GM18951 (cell line): Measurements from ENCODE around the gene CSH1.

Source experiments
- POLR2A ChIP-seq: IDR thresholded peaks from 4 replicates; pipeline ENCODE4 v1.6.1; 2011; ENCODE audit warnings: mild to moderate bottlenecking; ENCODE audit not compliant: insufficient read length, insufficient read depth; ENCODE audit errors: extremely low read depth
- in situ Hi-C: fragments of 300-500 bp; cut with MboI; formaldehyde crosslinking; loops from one replicate; pipeline ENCODE4 v1.12.0; 2022; ENCODE audit warnings: low sequenced_read_pairs, mixed read lengths, inconsistent platforms; ENCODE audit not compliant: unreplicated experiment

Gene CSH1

DNA sequence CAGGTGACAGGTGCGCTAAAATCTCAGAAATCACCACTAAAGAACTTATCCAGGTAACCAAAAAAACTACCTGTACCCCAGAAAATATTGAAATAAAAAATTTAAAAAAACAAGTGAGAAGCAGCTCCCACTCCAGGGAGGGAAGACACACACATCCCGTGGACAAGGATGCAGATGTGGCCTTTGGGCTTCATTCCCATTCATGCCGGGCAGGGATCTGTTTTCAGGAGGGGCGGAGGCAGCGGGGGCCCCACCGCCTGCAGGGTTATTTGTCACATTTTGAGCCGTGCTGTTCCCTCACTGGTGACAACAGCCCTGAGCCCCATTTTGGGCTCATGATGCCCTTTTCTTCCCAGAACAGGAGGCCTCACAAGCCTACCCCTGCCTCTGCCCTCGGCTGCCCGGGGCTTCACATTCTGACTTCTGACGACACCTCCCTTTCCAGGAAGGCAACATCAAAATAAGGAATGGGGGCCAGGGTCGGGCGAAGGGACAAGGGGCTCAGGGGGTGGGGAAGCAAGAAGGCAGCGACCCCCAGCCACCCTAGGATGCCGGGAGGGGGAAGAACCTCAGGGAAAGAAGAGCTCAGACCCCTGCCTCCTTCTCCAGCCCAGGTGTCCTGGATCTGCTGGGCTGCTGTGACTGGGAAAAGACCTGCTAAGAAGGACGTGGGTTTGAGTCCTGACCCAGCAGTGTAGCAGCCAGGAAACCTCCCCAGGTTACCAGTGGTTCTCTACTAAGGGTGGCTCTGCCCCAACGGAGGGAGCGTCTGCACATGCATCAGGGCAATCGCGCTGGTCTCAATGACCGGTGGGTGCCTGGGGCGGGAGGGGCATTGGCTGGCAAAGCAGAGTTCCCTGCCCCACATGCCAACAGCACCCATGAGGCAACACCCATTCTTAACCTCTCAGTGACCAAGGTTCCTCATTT lies 38.1 kb upstream of the CSH1 start:
- TF ChIP-seq POLR2A: no peak
- in situ Hi-C loops: no loop called here

DNA sequence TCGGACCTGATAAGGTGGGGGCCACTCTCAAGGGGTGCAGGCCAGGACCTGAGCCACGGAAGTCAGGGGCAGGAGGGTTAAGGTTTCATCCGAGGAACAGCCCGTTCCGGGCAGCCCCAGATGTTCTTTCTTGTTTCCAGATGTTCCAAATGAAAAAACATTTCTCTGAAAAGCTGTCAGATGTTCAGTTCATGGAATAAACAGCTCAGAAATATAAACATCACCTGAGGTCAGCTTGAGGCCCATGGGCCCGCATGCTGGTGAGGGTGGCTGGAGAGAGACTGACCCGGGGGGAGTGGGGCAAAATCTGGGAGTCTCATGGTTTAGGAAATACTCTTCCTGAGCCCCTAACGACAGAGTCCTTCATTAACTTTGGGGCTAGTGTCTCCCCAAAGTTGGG lies 37.2 kb upstream of the CSH1 start:
- in situ Hi-C loops: no loop called here
- TF ChIP-seq POLR2A: no peak

DNA sequence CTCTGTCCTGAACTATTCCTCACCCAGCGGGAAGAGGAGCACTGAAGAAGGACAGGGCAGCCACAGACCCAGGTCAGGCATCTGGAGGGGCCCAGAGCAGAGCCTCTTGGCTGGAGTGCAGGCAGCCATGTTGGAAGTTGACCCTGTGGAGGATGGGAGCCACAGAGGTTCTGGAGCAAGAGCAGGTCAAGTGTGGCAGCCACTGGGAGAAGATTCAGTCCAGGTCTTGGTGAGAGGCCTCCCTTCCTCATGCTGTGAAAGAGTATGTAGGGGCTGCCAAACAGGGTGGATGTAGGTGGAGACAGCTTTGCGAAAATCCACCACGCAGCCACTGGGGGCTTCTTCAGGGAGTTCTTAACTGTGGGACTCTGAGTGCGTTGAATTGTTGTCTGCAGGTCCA lies 36.3 kb upstream of the CSH1 start:
- TF ChIP-seq POLR2A: no peak
- in situ Hi-C loops: no loop called here

DNA sequence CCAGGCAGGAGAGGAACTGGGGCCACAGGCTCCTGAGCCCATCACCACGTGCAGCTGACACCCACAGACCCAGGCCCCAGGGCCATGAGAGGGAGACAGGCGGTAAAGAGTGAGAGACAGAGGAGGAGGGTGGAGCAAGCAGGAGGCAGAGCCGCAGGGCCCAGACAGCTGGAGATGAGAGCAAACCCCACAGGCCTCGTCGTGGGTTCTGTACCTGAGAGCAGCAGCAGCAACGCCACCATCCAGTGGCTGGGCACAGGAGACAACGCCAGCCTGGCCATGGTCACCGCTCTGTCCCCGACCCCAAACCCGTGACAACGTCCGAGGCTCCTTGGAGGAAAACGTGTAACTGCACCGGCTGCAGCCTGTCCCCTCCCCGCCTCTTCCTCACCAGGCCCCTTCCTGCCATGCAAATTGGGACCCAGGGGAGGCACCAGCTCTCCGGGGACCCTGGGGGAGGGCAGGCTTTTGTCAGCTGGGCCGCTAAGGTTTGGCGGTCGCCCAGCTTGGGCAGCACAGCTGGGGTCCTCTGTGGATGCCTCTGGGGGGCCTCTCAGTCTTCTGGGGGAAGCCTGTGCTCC lies 35.7 kb upstream of the CSH1 start, which contains the start of gene CD79B:
CD79B (minus strand) TSS at position 351 of the 581 bp plus-strand sequence; CDS start at position 281, 70 bp downstream.
- in situ Hi-C loops: no loop called here

DNA sequence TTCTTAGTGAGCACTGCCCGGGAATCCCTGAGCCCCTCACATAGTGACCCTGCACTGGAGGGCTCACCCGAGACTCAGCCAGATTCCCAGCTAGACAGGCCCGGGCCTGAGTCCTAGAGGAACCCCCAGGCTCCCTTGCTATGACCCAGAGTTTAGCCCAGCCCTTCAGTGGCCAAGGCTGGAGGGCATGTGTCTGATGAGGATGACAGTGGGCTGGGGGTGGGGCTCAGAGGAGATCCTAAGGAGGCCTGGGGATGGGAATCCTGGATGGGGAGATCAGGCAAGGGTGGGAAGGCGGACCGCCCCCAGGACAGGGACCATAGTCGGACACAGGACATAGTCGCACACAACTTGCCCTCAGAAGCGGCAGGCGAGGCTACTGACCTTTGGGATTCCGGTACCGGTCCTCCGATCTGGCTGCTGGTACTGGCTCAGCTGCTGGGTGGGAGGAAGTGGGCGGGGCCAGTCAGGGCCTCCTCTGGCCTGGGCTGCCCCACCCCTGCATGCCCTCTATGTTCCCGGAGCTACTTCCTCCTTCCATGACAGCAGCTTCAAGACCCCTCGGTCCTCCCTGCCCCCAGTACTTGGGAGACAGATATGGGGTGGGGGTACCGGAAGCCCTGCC lies 34.7 kb upstream of the CSH1 start:
- in situ Hi-C loops: no loop called here

More for the DNA sequence above, 35.7 kb upstream of the CSH1 start, which contains the start of gene CD79B:
- peak; percentile 97 for TF ChIP-seq POLR2A

DNA sequence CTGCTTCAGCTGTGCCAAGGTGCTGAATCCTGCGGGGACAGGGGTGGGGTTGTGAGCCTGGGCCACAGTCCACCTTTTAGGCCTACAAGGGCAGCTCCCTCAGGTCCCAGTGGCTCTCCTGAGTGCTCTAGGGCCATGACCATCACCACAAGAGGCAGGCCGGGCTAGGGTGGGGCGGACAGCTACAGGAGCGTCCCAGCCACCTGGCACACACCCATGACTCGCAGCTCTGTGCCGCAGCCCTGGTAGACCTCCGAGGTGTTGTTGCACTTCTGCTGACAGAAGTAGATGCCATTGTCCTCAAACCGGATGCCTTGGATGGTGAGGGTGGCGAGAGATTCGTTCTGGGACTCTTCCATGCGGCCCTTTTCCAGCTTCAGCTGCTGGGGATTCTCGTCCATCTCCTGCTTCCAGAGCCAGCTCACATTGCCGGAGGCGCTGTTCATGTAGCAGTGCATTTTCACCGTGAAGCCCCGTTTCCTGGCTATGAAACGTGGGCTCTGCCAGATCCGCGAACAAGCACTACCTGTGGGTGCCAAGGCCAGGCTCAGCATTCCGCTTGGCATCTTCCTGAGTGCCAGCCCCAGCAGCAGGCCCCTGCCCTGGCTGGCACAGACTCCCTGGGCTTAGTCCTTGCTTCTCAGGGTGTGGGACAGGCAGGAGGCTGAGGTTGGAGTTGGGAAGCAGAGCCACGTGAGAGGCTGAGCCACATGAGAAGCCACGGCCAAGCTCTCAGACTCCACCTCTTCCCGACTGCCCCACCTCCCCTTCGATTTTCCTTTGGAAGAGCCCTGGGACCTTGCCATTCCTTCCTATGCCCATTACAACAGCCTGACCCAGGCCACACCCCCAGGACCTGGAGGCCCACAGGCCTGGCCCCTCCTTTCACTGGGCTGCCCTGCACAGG lies 33.7 kb upstream of the CSH1 start:
- no peak for TF ChIP-seq POLR2A
- in situ Hi-C loops: no loop called here

More for the DNA sequence above, 34.7 kb upstream of the CSH1 start:
- TF ChIP-seq POLR2A: peak; percentile 46

DNA sequence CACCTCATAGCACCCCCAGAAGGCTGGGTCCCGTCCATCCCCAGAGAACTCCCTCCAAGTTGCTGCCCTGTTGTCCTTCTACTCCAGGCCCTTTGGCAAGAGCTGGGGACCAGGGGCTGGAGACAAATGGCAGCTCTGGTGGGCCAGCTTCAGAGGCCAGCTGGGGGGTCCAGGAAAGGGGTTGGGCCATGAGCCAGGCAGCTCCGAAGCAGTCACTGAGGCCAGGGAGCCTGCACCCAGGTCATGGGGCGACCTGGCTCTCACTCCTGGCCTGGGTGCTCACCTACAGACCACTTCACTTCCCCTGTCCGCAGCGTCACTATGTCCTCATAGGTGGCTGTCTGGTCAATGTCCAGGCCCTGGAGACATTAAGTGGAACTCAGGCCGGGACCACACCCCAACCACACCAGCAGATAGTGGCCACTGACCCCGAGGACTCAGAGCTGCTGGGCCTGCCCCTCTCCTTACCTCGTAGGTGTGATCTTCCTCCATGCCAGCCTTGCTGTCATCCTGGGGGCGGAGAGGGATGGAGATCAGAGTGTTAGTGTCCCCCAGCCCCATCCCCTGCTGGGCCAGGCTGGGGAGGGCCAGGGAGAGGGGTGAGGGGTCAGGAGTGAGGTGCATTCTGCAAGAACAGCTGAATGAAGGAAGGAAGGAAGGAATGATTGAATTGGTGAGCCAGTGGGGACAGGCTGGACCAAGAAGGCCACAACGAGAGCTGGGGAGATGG lies 32.8 kb upstream of the CSH1 start:
- in situ Hi-C loops: no loop called here

DNA sequence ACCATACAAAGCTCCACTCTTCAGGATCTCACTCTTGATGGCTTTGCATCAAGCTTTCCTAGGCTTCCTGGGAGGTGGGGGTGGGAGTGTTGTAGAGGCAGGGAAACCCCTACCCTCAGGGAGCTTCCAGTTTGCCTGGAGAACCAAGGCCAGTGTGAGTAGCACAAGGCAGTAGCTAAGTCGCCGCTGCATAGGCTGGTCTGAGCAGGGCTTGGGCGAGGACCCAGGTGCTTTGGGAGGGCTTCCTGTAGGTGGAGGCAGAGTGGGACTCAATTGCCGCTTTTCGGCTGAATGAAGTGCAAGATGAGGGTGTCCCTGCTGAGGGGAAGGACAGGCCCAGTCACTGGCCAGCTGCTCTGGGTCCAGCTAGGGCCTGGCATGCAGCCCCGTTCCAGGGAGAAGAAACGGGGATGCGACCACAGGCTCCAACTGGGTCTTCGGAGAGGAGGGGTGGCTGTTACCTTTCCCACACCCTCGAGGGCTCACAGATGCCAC lies 31.8 kb upstream of the CSH1 start:
- no peak for TF ChIP-seq POLR2A
- in situ Hi-C loops: no loop called here

More for the DNA sequence above, 32.8 kb upstream of the CSH1 start:
- no peak for TF ChIP-seq POLR2A

DNA sequence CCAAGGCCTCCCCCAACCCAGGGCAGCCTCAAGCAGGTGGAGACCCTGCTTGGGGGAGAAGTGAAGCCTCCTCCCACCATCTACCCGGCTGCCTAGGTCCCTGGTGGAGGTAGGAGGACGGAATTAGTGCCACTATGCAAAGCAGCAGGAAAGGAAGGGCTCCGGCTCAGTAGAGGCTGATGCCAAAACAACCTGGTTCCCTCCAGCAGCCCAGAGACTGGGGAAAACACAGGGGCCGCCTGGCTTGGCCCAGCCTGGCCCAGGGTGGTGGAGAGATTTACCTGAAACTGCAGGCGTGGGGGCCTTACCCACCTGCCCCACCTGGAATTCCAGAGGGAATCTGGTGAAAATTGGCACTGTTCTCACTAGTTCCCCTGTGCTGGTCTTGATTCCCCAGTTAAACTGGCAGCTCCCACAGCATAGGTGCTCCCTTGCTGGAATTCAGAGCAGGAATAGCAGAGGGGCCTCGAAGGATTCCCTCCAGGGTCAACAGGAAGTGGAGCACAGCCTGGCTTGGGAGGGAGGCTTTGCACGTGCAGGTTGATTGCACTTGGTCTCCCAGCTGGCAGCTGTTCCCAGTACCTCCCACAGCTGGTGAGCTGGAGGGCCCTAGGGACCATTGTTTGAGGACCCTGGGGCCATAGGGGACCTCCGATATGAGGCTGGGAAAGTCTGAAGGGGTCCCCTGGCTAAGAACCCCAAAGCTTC lies 31.2 kb upstream of the CSH1 start:
- in situ Hi-C loops: no loop called here

DNA sequence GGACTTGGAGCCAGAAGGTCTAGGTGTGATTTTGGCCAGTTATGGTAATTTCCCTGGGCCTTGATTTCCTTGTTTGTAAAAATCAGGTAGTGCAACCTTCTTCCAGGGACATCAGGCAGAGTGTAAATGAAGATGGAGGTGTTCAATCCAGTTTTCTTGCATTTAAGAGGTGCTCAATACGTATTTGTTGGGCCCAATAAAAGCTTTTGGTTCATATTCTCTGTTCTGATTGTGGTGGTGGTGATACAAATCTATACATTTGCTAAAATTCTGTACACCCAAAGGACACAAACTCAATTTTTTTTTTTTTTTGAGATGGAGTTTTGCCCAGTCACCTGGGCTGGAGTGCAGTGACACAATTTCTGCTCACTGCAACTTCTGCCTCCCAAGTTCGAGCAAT lies 29.8 kb upstream of the CSH1 start:
- in situ Hi-C loops: no loop called here
- TF ChIP-seq POLR2A: no peak

More for the DNA sequence above, 31.2 kb upstream of the CSH1 start:
- TF ChIP-seq POLR2A: peak; percentile 30

DNA sequence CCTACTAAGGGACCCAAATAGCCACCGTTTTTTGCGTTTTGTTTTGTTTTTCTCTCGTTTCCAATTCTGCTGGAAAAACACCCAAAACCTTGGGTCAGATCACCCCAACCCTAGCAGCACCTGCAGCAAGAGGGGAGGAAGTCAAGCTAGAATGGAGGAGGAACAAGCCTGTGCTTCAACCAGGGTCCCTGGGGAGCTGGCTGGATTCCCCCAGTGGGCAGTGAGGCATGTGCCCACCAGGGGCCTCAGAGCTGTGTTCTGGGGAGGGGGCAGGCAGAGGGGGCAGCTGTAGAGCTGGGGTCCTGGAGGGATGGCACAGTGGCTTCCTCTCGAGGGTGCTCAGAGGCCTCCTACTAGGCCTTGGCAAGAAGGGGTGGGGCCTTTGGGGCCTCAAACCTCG lies 29.2 kb upstream of the CSH1 start:
- no peak for TF ChIP-seq POLR2A
- in situ Hi-C loops: no loop called here

DNA sequence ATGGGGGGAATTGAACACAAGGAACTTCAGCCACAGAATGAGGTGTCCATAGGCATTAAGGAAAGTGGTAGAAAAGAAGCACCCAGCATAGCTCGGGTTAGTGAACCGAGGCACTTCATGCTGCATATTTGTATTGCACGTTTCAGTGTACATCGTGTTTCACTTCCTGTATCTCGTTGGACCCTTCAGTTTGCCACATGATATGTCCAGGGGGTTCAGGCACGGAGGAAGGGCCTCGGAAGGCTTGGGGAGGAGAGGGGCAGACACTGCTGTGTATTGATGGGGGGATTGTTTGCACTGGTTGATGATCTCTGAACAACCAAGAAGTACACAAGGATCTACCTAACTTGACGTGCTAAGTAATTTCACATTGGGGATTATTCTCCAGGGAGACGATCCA lies 26.0 kb upstream of the CSH1 start:
- in situ Hi-C loops: loop anchor here (25.0 kb wide), 1 partner anchor 365 kb away; no protein-coding TSS in a partner anchor

DNA sequence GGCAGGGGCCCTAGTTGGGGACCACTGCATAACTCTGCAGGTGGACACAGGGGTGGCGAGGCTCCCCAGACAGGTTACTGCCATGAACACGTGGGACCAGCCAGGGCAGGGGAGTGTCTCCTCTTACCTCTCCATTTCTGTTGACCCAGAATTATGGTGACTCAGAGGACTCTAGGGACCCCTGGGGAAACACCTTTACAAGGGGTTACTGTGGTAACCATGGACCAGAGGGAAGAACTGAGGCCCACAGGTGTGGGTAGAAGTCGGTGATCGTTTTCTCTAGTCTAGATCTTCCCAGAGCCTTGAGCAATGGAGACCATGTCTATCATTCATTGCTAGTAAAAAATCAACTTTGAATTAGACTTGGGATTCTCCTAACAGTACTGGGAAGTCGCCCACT lies 24.4 kb upstream of the CSH1 start:
- in situ Hi-C loops: loop anchor here (25.0 kb wide), 1 partner anchor 367 kb away; no protein-coding TSS in a partner anchor

DNA sequence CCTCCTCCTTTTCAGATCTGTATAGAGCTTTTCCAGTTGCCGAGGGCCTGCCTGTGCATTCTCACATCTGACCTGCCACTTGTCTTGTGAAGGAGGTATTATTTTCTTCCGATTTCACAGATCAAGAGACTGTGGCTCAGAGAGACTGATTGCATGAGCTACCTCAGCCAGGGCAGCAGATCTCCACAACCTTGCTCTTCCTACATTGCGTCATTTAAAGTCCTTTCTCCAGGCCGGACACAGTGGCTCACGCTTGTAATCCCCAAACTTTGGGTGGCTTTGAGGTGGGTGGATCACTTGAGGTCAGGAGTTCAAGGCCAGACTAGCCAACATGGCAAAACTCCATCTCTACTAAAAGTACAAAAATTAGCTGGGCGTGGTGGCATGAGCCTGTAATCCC lies 23.7 kb upstream of the CSH1 start:
- in situ Hi-C loops: loop anchor here (25.0 kb wide), 1 partner anchor 367 kb away; no protein-coding TSS in a partner anchor
